GM18868 (cell line): ENCODE data around the gene USP6NL.

Experiments
- ATAC-seq: cut with Tn5 transposase; IDR thresholded peaks from one replicate; pipeline ENCODE4 v1.9.1; 2021; ENCODE audit warnings: mild to moderate bottlenecking, moderate library complexity; ENCODE audit not compliant: unreplicated experiment

The USP6NL gene

GRCh38 chr10:11553773-11554381 is 57.6 kb downstream of the USP6NL start:
- peak; percentile 83 for ATAC-seq

GRCh38 chr10:11551916-11552602 is 59.4 kb downstream of the USP6NL start:
- ATAC-seq = peak; percentile 51

GRCh38 chr10:11551104-11551503 is 60.3 kb downstream of the USP6NL start:
- no peak for ATAC-seq

- no peak for ATAC-seq
Measured at GRCh38 chr10:11548768-11549099, 62.7 kb downstream of the USP6NL start.

GRCh38 chr10:11548065-11548767 is 63.2 kb downstream of the USP6NL start:
- ATAC-seq = no peak

- no peak for ATAC-seq
Measured at GRCh38 chr10:11546581-11546980, 64.9 kb downstream of the USP6NL start.

GRCh38 chr10:11541296-11541695 is 70.2 kb downstream of the USP6NL start:
- no peak for ATAC-seq

- ATAC-seq = peak; percentile 41
Measured at GRCh38 chr10:11539191-11539868, 72.1 kb downstream of the USP6NL start.

- no peak for ATAC-seq
Measured at GRCh38 chr10:11538834-11539190, 72.6 kb downstream of the USP6NL start.

- ATAC-seq = no peak
Measured at GRCh38 chr10:11536228-11536627, 75.2 kb downstream of the USP6NL start.

GRCh38 chr10:11535346-11535959 is 76.0 kb downstream of the USP6NL start:
- peak; percentile 46 for ATAC-seq

- ATAC-seq = no peak
Measured at GRCh38 chr10:11533328-11533781, 78.1 kb downstream of the USP6NL start.

- ATAC-seq = no peak
Measured at GRCh38 chr10:11532306-11532705, 79.1 kb downstream of the USP6NL start.

GRCh38 chr10:11530806-11531205 is 80.6 kb downstream of the USP6NL start:
- no peak for ATAC-seq

- no peak for ATAC-seq
Measured at GRCh38 chr10:11529276-11529903, 82.1 kb downstream of the USP6NL start.

GRCh38 chr10:11528286-11528685 is 83.2 kb downstream of the USP6NL start:
- ATAC-seq = no peak

GRCh38 chr10:11527691-11528255 is 83.7 kb downstream of the USP6NL start:
- ATAC-seq = no peak

- no peak for ATAC-seq
Measured at GRCh38 chr10:11527068-11527467, 84.4 kb downstream of the USP6NL start.

- ATAC-seq = no peak
Measured at GRCh38 chr10:11525503-11525902, 85.9 kb downstream of the USP6NL start.

GRCh38 chr10:11522821-11523245 is 88.6 kb downstream of the USP6NL start:
- no peak for ATAC-seq
